Measurements from ENCODE around the gene SLC23A2. TPM values are rescaled to one million over a fixed set of nuclear protein-coding genes. Genes with fewer than 3 reads are reported as not detected.

SLC23A2 gene
- polyA plus RNA-seq, 1 of the 3 experiments (the other 2 are of a cell fraction), result 14.0 TPM

- Histone ChIP-seq H3K9me3 (no peaks in the 10 kb centered on the region), H3K27me3 (ENCODE audit: insufficient read depth) (no peaks in the 10 kb centered on the region), H3K4me3 (ENCODE audit: low read depth in 2 of 2, low read length in 1 of 2) (no peak overlapping the region), H3K4me2 (no peak overlapping the region), H2AFZ (ENCODE audit: low read depth) (no peak overlapping the region), H3K9me2 (no peaks in the 10 kb centered on the region), H3K79me2 (ENCODE audit: insufficient read depth) (no peaks in the 10 kb centered on the region), H4K20me1 (ENCODE audit: insufficient read depth) (no peaks in the 10 kb centered on the region), H3K4me1 (ENCODE audit: control insufficient read depth in 1 of 2, insufficient read depth in 2 of 2, low read depth in 1 of 2, low read length in 1 of 2) (no peaks in the 10 kb centered on the region), H3F3A (replicated peaks; ENCODE audit: insufficient read depth) (no peaks in the 10 kb centered on the region), H3K9ac (no peak overlapping the region), H3K36me3 (replicated peaks in 1 of 2; ENCODE audit: control insufficient read depth in 1 of 2, insufficient read depth in 2 of 2, low read length in 1 of 2) (no peaks in the 10 kb centered on the region), H3K27ac (ENCODE audit: low read depth in 2 of 2, low read length in 1 of 2) (no peak overlapping the region)
- ChIA-PET CTCF (no interaction called here), POLR2A (no interaction called here)
- TF ChIP-seq FOSL2 (IDR thresholded peaks at IDR 0.05; ENCODE audit: borderline replicate concordance, low read depth) (no peak), YY1 (IDR thresholded peaks at IDR 0.05; ENCODE audit: low read depth) (no peak)
- WGBS (ENCODE audit: low lambda C conversion rate), result 76% methylated on average over 4 of the region's 4 CpGs
- DNase-seq, result no peak
These were observed 39.0 kb upstream of the SLC23A2 start for GRCh38 chr20:5040345-5040744.

- Histone ChIP-seq H3K9ac (no peak overlapping the region), H3K9me2 (no peaks in the 10 kb centered on the region), H3K79me2 (ENCODE audit: insufficient read depth) (no peaks in the 10 kb centered on the region), H3K27me3 (ENCODE audit: insufficient read depth) (no peaks in the 10 kb centered on the region), H3K9me3 (no peaks in the 10 kb centered on the region), H3K4me1 (ENCODE audit: control insufficient read depth in 1 of 2, insufficient read depth in 2 of 2, low read depth in 1 of 2, low read length in 1 of 2) (no peaks in the 10 kb centered on the region), H2AFZ (ENCODE audit: low read depth) (no peak overlapping the region), H3K36me3 (replicated peaks in 1 of 2; ENCODE audit: control insufficient read depth in 1 of 2, insufficient read depth in 2 of 2, low read length in 1 of 2) (no peaks in the 10 kb centered on the region), H3K27ac (ENCODE audit: low read depth in 2 of 2, low read length in 1 of 2) (no peak overlapping the region), H3F3A (replicated peaks; ENCODE audit: insufficient read depth) (no peaks in the 10 kb centered on the region), H4K20me1 (ENCODE audit: insufficient read depth) (no peaks in the 10 kb centered on the region), H3K4me2 (no peak overlapping the region), H3K4me3 (ENCODE audit: low read depth in 2 of 2, low read length in 1 of 2) (no peak overlapping the region)
- WGBS (ENCODE audit: low lambda C conversion rate), result 96% methylated on average over 1 of the region's 1 CpG
- TF ChIP-seq, protein P1, sequence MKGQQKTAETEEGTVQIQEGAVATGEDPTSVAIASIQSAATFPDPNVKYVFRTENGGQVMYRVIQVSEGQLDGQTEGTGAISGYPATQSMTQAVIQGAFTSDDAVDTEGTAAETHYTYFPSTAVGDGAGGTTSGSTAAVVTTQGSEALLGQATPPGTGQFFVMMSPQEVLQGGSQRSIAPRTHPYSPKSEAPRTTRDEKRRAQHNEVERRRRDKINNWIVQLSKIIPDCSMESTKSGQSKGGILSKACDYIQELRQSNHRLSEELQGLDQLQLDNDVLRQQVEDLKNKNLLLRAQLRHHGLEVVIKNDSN (IDR thresholded peaks at IDR 0.05; ENCODE audit: borderline replicate concordance, low read depth), result no peak
- TF ChIP-seq, protein P2, sequence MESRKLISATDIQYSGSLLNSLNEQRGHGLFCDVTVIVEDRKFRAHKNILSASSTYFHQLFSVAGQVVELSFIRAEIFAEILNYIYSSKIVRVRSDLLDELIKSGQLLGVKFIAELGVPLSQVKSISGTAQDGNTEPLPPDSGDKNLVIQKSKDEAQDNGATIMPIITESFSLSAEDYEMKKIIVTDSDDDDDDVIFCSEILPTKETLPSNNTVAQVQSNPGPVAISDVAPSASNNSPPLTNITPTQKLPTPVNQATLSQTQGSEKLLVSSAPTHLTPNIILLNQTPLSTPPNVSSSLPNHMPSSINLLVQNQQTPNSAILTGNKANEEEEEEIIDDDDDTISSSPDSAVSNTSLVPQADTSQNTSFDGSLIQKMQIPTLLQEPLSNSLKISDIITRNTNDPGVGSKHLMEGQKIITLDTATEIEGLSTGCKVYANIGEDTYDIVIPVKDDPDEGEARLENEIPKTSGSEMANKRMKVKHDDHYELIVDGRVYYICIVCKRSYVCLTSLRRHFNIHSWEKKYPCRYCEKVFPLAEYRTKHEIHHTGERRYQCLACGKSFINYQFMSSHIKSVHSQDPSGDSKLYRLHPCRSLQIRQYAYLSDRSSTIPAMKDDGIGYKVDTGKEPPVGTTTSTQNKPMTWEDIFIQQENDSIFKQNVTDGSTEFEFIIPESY (IDR thresholded peaks at IDR 0.05; ENCODE audit: borderline replicate concordance, low read depth), result no peak
- TF ChIP-seq FOXM1 (IDR thresholded peaks at IDR 0.05; ENCODE audit: low read depth) (no peak), REST (IDR thresholded peaks at IDR 0.05; ENCODE audit: low read depth, low read length) (no peak), ELF1 (IDR thresholded peaks at IDR 0.05) (no peak), SMC3 (IDR thresholded peaks at IDR 0.05; ENCODE audit: low read depth, low read length) (no peak), EP300 (IDR thresholded peaks at IDR 0.05; ENCODE audit: borderline replicate concordance in 1 of 2, low read depth in 1 of 2, low read length in 1 of 2) (no peak), TCF12 (IDR thresholded peaks at IDR 0.05) (no peak)
- no peak for DNase-seq
- CTCF ChIA-PET, result no interaction called here
- POLR2A ChIA-PET, result no interaction called here
These were observed 38.6 kb upstream of the SLC23A2 start for GRCh38 chr20:5039889-5040288.
